OCI-LY7 (cell line): ENCODE data around the gene NAA25. TPM values are rescaled to one million over a fixed set of nuclear protein-coding genes. Genes with fewer than 3 reads are reported as not detected.

Source experiments
- BruUV-seq: library from RNA; stranded (reverse); fragments of 400-500 nt; replicated peaks from 2 replicates; lab custom pipeline; 2021; lab: Mats Ljungman, UMichigan
- CTCF ChIA-PET: fragments of 300-600 bp; sonication (Branson Sonifier 250); formaldehyde crosslinking; loops from one replicate; lab custom pipeline; 2022; ENCODE audit warnings: antibody characterized with exemption; ENCODE audit not compliant: unreplicated experiment; lab: Charles Lee
- POLR2A ChIA-PET: fragments of 300-600 bp; sonication (Branson Sonifier 250); formaldehyde crosslinking; loops from one replicate; lab custom pipeline; 2022; ENCODE audit warnings: antibody characterized with exemption; lab: Charles Lee
- DNase-seq: peaks from one replicate; pipeline ENCODE4 v3.0.0-alpha.2; 2015; ENCODE audit warnings: low spot score
- H2AFZ ChIP-seq: fragments of 200-600 bp; sonication (generic), shearing (Covaris generic); 2 replicates; pipeline ENCODE4 v1.6.1; 2014; ENCODE audit warnings: mild to moderate bottlenecking, antibody characterized with exemption, low read length, moderate library complexity
- H3K27ac ChIP-seq: fragments of 200-600 bp; sonication (generic); 2 replicates; pipeline ENCODE4 v1.5.1; 2014; ENCODE audit warnings: mixed run types, low read depth, mild to moderate bottlenecking, moderate library complexity, low read length, inconsistent platforms; ENCODE audit not compliant: poor library complexity, severe bottlenecking
- H3K36me3 ChIP-seq: fragments of 200-600 bp; sonication (generic); 2 replicates; pipeline ENCODE4 v1.6.1; 2014; ENCODE audit warnings: mild to moderate bottlenecking, antibody characterized with exemption, low read length, moderate library complexity, mixed read lengths; ENCODE audit not compliant: insufficient read depth
- H3K4me1 ChIP-seq: fragments of 200-600 bp; sonication (generic); 2 replicates; pipeline ENCODE4 v1.5.1; 2014; ENCODE audit warnings: mild to moderate bottlenecking, low read length; ENCODE audit not compliant: insufficient read depth, poor library complexity, severe bottlenecking
- H3K4me2 ChIP-seq: fragments of 200-600 bp; sonication (generic); 2 replicates; pipeline ENCODE4 v1.6.1; 2014; ENCODE audit warnings: mild to moderate bottlenecking, low read length
- H3K4me3 ChIP-seq: fragments of 200-600 bp; sonication (generic); 2 replicates; pipeline ENCODE4 v1.5.1; 2014; ENCODE audit warnings: mild to moderate bottlenecking, low read depth, low read length; ENCODE audit not compliant: poor library complexity, severe bottlenecking
- H3K79me2 ChIP-seq: fragments of 200-600 bp; sonication (generic); 2 replicates; pipeline ENCODE4 v1.6.1; 2016; ENCODE audit warnings: low read depth, mild to moderate bottlenecking, low read length, moderate library complexity, mixed read lengths; ENCODE audit not compliant: insufficient read depth
- H3K9me2 ChIP-seq: fragments of 200-600 bp; sonication (generic); 2 replicates; pipeline ENCODE4 v1.6.1; 2016; ENCODE audit warnings: mild to moderate bottlenecking, low read length, mixed read lengths; ENCODE audit not compliant: insufficient read depth
- H3K9me3 ChIP-seq: fragments of 200-600 bp; sonication (generic); 2 replicates; pipeline ENCODE4 v1.6.1; 2014; ENCODE audit warnings: mild to moderate bottlenecking, mixed run types, low read length, mixed read lengths
- H4K20me1 ChIP-seq: fragments of 200-600 bp; sonication (generic); 2 replicates; pipeline ENCODE4 v1.6.1; 2014; ENCODE audit warnings: mild to moderate bottlenecking, antibody characterized with exemption, low read length, moderate library complexity, mixed read lengths; ENCODE audit not compliant: insufficient read depth
- EZH2phosphoT487 ChIP-seq: fragments of 200-600 bp; sonication (generic); IDR thresholded peaks from 2 replicates; pipeline ENCODE4 v1.6.1; 2018; ENCODE audit warnings: low read depth, borderline replicate concordance, mild to moderate bottlenecking, mixed run types, antibody characterized with exemption, low read length, moderate library complexity, mixed read lengths
- intact Hi-C: fragments of 100-400 bp; cut with micrococcal nuclease; formaldehyde crosslinking; loops from one replicate; pipeline ENCODE4 v1.10.0; 2022; ENCODE audit not compliant: unreplicated experiment
- total RNA-seq, 2 experiments: library from RNA; depleted of rRNA in 1 of 2; stranded (reverse); fragments of >200 nt in 1 of 2; shearing (Covaris generic) in 1 of 2; gene quantifications; 2 replicates each; pipeline ENCODE4 v1.2.3, GENCODE V29; 2014 to 2022
- TF ChIP-seq, protein P1 (sequence below): fragments of 200-600 bp; sonication (generic); conservative IDR thresholded peaks from 2 replicates; pipeline ENCODE4 v1.5.1; 2014; ENCODE audit warnings: mild to moderate bottlenecking, antibody characterized with exemption, low read length, moderate library complexity, mixed read lengths

NAA25 gene
- total RNA-seq, 2 experiments from 2014 or later, result 27.4 to 50.3 TPM

DNA sequence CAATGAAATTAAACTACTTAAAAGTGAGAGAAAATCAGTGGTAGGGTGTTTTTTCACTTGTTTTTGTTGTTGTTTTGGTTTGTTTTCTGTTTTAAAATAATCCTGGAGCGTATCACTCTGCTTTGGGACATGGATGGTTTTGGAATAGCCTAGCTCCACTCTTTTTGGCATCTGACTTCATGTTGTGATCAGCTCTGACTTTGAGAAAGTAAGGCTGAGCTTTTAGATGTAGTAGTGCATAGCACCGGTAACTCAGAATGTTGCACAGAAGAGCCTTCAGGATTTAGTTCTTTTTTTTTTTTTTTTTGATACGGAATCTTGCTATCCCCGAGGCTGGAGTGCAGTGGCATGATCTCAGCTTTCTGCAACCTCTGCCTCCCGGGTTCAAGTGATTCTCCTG lies 24.8 kb upstream of the NAA25 start:
- Histone ChIP-seq H3K36me3 (peaks cover 15% of the 10 kb centered on the region; the same call in 1 of the 2 replicates), H3K4me2 (no peak overlapping the region), H3K9me2 (no peaks in the 10 kb centered on the region), H2AFZ (no peak overlapping the region), H3K27ac (no peak overlapping the region), H4K20me1 (no peaks in the 10 kb centered on the region), H3K9me3 (no peaks in the 10 kb centered on the region), H3K79me2 (no peaks in the 10 kb centered on the region), H3K4me3 (no peak overlapping the region), H3K4me1 (peaks cover 17% of the 10 kb centered on the region)
- TF ChIP-seq EZH2phosphoT487, result no peak
- TF ChIP-seq, protein P1, sequence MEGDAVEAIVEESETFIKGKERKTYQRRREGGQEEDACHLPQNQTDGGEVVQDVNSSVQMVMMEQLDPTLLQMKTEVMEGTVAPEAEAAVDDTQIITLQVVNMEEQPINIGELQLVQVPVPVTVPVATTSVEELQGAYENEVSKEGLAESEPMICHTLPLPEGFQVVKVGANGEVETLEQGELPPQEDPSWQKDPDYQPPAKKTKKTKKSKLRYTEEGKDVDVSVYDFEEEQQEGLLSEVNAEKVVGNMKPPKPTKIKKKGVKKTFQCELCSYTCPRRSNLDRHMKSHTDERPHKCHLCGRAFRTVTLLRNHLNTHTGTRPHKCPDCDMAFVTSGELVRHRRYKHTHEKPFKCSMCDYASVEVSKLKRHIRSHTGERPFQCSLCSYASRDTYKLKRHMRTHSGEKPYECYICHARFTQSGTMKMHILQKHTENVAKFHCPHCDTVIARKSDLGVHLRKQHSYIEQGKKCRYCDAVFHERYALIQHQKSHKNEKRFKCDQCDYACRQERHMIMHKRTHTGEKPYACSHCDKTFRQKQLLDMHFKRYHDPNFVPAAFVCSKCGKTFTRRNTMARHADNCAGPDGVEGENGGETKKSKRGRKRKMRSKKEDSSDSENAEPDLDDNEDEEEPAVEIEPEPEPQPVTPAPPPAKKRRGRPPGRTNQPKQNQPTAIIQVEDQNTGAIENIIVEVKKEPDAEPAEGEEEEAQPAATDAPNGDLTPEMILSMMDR, result no peak
- intact Hi-C loops, result no loop called here
- no peak for DNase-seq
- POLR2A ChIA-PET, result interaction anchor here (1.2 to 1.5 kb wide), 2 partner anchors 24 to 27 kb away, joined by 3 to 9 read pairs; no protein-coding TSS in a partner anchor
- CTCF ChIA-PET, result no interaction called here
- BruUV-seq, result no TSS peak

DNA sequence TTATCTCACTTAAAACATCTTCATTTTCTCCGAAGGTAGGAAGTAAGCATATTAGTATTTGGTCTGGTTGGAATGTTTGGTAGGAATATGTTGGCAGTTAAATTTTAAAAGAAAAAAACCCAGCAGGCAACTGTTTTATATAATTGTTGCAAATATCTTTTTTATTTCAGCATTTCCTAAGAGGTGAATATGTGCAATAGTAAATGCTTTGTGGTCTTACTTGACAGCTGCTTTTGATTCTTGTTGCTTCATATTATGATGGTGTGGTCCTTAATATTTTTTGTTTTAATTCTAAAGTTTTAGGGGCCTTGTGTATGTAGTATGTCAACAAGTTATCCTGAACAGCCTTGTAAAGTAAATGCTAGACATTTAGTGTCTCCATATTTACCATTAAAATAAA lies 23.1 kb upstream of the NAA25 start:
- ChIA-PET CTCF (no interaction called here), POLR2A (no interaction called here)
- Histone ChIP-seq H2AFZ (no peak overlapping the region), H4K20me1 (no peaks in the 10 kb centered on the region), H3K4me3 (no peak overlapping the region), H3K9me3 (no peaks in the 10 kb centered on the region), H3K79me2 (no peaks in the 10 kb centered on the region), H3K27ac (no peak overlapping the region), H3K9me2 (no peaks in the 10 kb centered on the region), H3K36me3 (peaks cover 9% of the 10 kb centered on the region; the same call in 1 of the 2 replicates), H3K4me1 (peaks cover 18% of the 10 kb centered on the region), H3K4me2 (no peak overlapping the region)
- intact Hi-C loops, result no loop called here
- no peak for DNase-seq
- BruUV-seq, result no TSS peak
- TF ChIP-seq EZH2phosphoT487, result no peak
- TF ChIP-seq, protein P1, result no peak

DNA sequence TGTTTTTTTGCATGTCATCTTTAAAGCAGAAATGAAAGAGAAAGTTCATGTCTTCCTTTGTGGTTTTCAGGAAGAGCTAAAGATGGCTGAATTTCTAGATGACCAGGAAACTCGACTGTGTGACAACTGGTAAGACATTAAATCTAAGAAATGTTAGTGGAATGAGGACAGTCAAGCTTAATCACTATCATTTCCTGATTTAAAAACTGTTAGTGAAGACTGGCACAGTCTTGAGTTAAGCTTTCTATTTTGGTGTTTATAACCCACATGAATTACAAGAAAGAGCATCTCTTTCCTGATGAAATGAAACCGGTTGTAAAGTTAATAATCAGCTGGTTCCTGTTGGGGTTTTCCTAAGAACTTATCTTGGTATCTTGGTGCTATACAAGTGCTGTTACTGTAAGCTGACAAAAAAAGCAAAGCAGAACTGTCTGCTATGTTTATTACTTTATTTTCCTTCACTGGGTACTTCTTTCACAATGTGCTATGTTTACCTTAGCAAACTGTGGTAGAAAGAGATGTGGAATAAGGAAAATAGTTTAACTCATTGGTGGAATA lies 21.9 kb upstream of the NAA25 start:
- H2AFZ ChIP-seq, result no peak overlapping the region
- intact Hi-C loops, result no loop called here
- no peaks in the 10 kb centered on the region for H3K79me2 ChIP-seq
- no peaks in the 10 kb centered on the region for H3K9me3 ChIP-seq
- peaks cover 26% of the 10 kb centered on the region for H3K4me1 ChIP-seq
- H3K36me3 ChIP-seq, result 0 out of 2 replicates have a peak, but pooled peaks cover 5% of the 10 kb centered on the region
- H3K4me3 ChIP-seq, result no peak overlapping the region
- DNase-seq, result peak; percentile 42
- TF ChIP-seq EZH2phosphoT487, result no peak
- TF ChIP-seq, protein P1, result no peak
- H3K27ac ChIP-seq, result no peak overlapping the region
- H3K4me2 ChIP-seq, result peak overlapping the region; percentile 53
- H4K20me1 ChIP-seq, result no peaks in the 10 kb centered on the region
- CTCF ChIA-PET, result no interaction called here
- no peaks in the 10 kb centered on the region for H3K9me2 ChIP-seq
- BruUV-seq, result no TSS peak
- POLR2A ChIA-PET, result interaction anchor here (0.6 to 1.7 kb wide), 6 partner anchors 9 to 117 kb away, joined by 3 to 5 read pairs (median 4); partner anchors contain the start of genes ERP29 and TMEM116
